ENCODE data around the gene LMO1.

Gene LMO1

GRCh38 chr11:8241373-8242117 is 22.1 kb downstream of the LMO1 start:
- no peak overlapping the region for H3K4me3 ChIP-seq (ENCODE audit: low read depth, low read length)
- POLR2A ChIA-PET, result no interaction called here
- CTCF ChIA-PET, result interaction anchor here (0.8 to 2.9 kb wide), 7 partner anchors 11 to 718 kb away, joined by 3 to 19 read pairs (median 5); partner anchors contain the start of gene LMO1
- no peak for TF ChIP-seq CTCF (IDR thresholded peaks at IDR 0.05; ENCODE audit: insufficient read depth, low read length, missing control alignments)
- DNase-seq (ENCODE audit: low read depth, low spot score), result no peak

GRCh38 chr11:8239536-8240228 is 24.0 kb downstream of the LMO1 start:
- ChIA-PET POLR2A (no interaction called here), CTCF (interaction anchor here (0.9 to 2.8 kb wide), 3 partner anchors 24 to 327 kb away, joined by 4 to 9 read pairs (median 4); partner anchors contain the start of gene LMO1)
- no peak for TF ChIP-seq CTCF (IDR thresholded peaks at IDR 0.05; ENCODE audit: insufficient read depth, low read length, missing control alignments)

GRCh38 chr11:8239040-8239439 is 24.6 kb downstream of the LMO1 start:
- POLR2A ChIA-PET, result no interaction called here
- CTCF ChIA-PET, result interaction anchor here (1.3 to 3.6 kb wide), 4 partner anchors 8 to 328 kb away, joined by 4 to 13 read pairs (median 10); no protein-coding TSS in a partner anchor
- TF ChIP-seq CTCF (IDR thresholded peaks at IDR 0.05; ENCODE audit: insufficient read depth, low read length, missing control alignments), result no peak
- no peak for DNase-seq (ENCODE audit: low read depth, low spot score)
- no peak overlapping the region for H3K4me3 ChIP-seq (ENCODE audit: low read depth, low read length)

More at GRCh38 chr11:8239536-8240228, 24.0 kb downstream of the LMO1 start:
- H3K4me3 ChIP-seq (ENCODE audit: low read depth, low read length), result no peak overlapping the region
- DNase-seq (ENCODE audit: low read depth, low spot score), result no peak

DNA sequence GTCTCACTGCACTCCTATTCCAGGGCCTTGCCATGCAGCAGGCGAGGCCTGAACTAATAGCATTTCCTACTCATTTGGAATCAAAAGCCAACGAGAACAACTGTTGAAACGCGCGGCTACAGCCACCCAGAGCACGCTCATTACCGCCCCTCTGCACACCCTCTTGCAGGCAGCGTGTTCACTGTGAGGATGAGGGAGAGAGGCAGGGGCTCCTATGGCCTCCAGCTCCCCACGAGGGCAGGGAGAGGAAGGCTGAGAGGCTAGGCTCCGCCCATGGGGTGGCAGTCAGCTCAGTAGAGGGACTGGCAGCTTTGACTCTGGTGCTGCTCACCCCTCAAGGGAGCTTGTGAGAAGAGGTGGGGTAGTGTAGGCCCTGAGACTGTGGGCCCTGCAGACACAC is 26.2 kb downstream of the LMO1 start:
- DNase-seq (ENCODE audit: low read depth, low spot score), result no peak
- ChIA-PET CTCF (interaction anchor here (0.9 to 3.6 kb wide), 7 partner anchors 10 to 26 kb away, joined by 3 to 13 read pairs (median 5); partner anchors contain the start of gene LMO1), POLR2A (no interaction called here)

GRCh38 chr11:8235925-8236324 is 27.8 kb downstream of the LMO1 start:
- H3K4me3 ChIP-seq (ENCODE audit: low read depth, low read length), result no peak overlapping the region
- ChIA-PET CTCF (interaction anchor here (1.3 to 3.6 kb wide), 3 partner anchors 11 to 43 kb away, joined by 3 to 13 read pairs (median 12); no protein-coding TSS in a partner anchor), POLR2A (no interaction called here)
- TF ChIP-seq CTCF (IDR thresholded peaks at IDR 0.05; ENCODE audit: insufficient read depth, low read length, missing control alignments), result no peak
- no peak for DNase-seq (ENCODE audit: low read depth, low spot score)

More for the DNA sequence above, 26.2 kb downstream of the LMO1 start:
- no peak for TF ChIP-seq CTCF (IDR thresholded peaks at IDR 0.05; ENCODE audit: insufficient read depth, low read length, missing control alignments)
- no peak overlapping the region for H3K4me3 ChIP-seq (ENCODE audit: low read depth, low read length)

- no peak for TF ChIP-seq CTCF (IDR thresholded peaks at IDR 0.05; ENCODE audit: insufficient read depth, low read length, missing control alignments)
- ChIA-PET POLR2A (no interaction called here), CTCF (interaction anchor here (1.4 to 2.7 kb wide), 3 partner anchors 11 to 28 kb away, joined by 4 to 9 read pairs (median 9); partner anchors contain the start of gene LMO1)
- DNase-seq (ENCODE audit: low read depth, low spot score), result no peak
- no peak overlapping the region for H3K4me3 ChIP-seq (ENCODE audit: low read depth, low read length)
These were observed 28.8 kb downstream of the LMO1 start for GRCh38 chr11:8234910-8235309.
